ENCODE measurements around the gene ENTR1. TPM values are rescaled to one million over a fixed set of nuclear protein-coding genes. Genes with fewer than 3 reads are reported as not detected.
"Not testable (repeated sequence)": the region's sequence is repeated elsewhere in the genome, so short reads cannot be mapped to it uniquely, and the experiment has no call there.

ENTR1 gene
- polyA plus RNA-seq, 1 donor from 2014 or later: 63.7 TPM

DNA sequence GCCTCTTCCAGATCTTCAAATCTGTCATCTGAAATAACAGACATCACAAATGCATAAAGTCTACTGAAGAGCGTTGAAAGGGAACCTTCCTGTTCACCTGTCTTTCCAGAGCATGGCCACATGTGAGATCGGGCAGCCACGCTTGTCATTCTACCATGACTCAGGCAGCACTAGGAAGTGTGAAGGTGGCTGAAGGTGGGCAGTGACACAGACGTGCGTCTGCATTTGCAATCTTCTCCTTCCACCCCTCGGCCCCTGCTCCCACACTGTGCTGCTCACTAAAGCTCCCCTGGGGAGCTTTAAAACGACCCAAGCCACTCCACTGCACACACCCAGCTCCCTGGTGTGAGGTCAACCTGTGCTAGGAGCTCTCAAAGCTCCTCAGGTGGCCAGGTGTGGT, 2.5 kb downstream of the ENTR1 start:
- Histone ChIP-seq H3K9me3 (ENCODE audit: low read length) (no peaks in the 10 kb centered on the region), H3K27me3 (ENCODE audit: insufficient read depth, low read depth, low read length) (no peaks in the 10 kb centered on the region), H2AFZ (ENCODE audit: low read depth, low read length) (no peak overlapping the region), H3F3A (ENCODE audit: insufficient read depth, low read length, poor library complexity, severe bottlenecking) (no peaks in the 10 kb centered on the region), H3K9me2 (ENCODE audit: insufficient read depth, low read length) (no peaks in the 10 kb centered on the region), H3K4me2 (ENCODE audit: low read length) (no peak overlapping the region), H3K79me2 (replicated peaks; ENCODE audit: insufficient read depth, low read length) (peaks cover 31% of the 10 kb centered on the region), H3K27ac (ENCODE audit: low read length) (no peak overlapping the region), H3K9ac (ENCODE audit: low read length) (no peak overlapping the region), H4K20me1 (ENCODE audit: insufficient read depth) (no peaks in the 10 kb centered on the region), H3K4me3 (ENCODE audit: low read length) (no peak overlapping the region), H3K36me3 (ENCODE audit: insufficient read depth, low read length) (no peaks in the 10 kb centered on the region)
- TF ChIP-seq, protein P1, sequence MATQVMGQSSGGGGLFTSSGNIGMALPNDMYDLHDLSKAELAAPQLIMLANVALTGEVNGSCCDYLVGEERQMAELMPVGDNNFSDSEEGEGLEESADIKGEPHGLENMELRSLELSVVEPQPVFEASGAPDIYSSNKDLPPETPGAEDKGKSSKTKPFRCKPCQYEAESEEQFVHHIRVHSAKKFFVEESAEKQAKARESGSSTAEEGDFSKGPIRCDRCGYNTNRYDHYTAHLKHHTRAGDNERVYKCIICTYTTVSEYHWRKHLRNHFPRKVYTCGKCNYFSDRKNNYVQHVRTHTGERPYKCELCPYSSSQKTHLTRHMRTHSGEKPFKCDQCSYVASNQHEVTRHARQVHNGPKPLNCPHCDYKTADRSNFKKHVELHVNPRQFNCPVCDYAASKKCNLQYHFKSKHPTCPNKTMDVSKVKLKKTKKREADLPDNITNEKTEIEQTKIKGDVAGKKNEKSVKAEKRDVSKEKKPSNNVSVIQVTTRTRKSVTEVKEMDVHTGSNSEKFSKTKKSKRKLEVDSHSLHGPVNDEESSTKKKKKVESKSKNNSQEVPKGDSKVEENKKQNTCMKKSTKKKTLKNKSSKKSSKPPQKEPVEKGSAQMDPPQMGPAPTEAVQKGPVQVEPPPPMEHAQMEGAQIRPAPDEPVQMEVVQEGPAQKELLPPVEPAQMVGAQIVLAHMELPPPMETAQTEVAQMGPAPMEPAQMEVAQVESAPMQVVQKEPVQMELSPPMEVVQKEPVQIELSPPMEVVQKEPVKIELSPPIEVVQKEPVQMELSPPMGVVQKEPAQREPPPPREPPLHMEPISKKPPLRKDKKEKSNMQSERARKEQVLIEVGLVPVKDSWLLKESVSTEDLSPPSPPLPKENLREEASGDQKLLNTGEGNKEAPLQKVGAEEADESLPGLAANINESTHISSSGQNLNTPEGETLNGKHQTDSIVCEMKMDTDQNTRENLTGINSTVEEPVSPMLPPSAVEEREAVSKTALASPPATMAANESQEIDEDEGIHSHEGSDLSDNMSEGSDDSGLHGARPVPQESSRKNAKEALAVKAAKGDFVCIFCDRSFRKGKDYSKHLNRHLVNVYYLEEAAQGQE (IDR thresholded peaks at IDR 0.05; ENCODE audit: borderline replicate concordance): no peak
- TF ChIP-seq POLR2AphosphoS5 (IDR thresholded peaks at IDR 0.05) (no peak), MXI1 (conservative IDR thresholded peaks at IDR 0.05; ENCODE audit: poor library complexity, severe bottlenecking) (no peak), EP300 (conservative IDR thresholded peaks at IDR 0.05; ENCODE audit: poor library complexity, severe bottlenecking) (no peak), EZH2 (IDR thresholded peaks at IDR 0.05; ENCODE audit: borderline replicate concordance, insufficient read depth, low read length, poor library complexity, severe bottlenecking) (no peak), RAD21 (conservative IDR thresholded peaks at IDR 0.05) (no peak), TAF1 (IDR thresholded peaks at IDR 0.05; ENCODE audit: low read depth) (no peak), SMC3 (conservative IDR thresholded peaks at IDR 0.05; ENCODE audit: poor library complexity) (no peak)
- TF ChIP-seq, protein P2, sequence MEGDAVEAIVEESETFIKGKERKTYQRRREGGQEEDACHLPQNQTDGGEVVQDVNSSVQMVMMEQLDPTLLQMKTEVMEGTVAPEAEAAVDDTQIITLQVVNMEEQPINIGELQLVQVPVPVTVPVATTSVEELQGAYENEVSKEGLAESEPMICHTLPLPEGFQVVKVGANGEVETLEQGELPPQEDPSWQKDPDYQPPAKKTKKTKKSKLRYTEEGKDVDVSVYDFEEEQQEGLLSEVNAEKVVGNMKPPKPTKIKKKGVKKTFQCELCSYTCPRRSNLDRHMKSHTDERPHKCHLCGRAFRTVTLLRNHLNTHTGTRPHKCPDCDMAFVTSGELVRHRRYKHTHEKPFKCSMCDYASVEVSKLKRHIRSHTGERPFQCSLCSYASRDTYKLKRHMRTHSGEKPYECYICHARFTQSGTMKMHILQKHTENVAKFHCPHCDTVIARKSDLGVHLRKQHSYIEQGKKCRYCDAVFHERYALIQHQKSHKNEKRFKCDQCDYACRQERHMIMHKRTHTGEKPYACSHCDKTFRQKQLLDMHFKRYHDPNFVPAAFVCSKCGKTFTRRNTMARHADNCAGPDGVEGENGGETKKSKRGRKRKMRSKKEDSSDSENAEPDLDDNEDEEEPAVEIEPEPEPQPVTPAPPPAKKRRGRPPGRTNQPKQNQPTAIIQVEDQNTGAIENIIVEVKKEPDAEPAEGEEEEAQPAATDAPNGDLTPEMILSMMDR (IDR thresholded peaks at IDR 0.05; ENCODE audit: poor library complexity, severe bottlenecking): no peak

DNA sequence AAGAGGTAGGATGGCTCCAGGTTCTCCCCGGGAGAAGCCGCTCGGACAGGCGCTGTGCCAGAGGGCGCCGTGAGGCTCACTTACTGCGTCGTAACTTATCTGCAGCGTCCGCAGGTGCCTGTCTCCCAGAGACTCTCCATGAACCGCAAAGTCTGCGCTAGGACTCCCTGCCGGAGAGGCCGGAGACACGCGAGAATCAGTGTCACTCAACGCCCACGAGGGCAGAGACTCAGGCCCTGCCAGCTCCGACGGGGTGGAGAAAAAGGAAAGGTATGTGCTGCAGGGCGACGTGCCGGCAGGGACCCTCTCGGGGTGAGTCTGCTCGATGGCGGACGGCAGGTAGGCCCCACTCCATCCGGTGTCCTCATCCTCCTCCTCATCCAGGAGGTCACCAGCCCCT, 3.4 kb downstream of the ENTR1 start:
- not testable (repeated sequence) for H3K4me2 ChIP-seq (ENCODE audit: low read length); H3K27me3 ChIP-seq (ENCODE audit: insufficient read depth, low read depth, low read length); H3K9ac ChIP-seq (ENCODE audit: low read length); H3K9me2 ChIP-seq (ENCODE audit: insufficient read depth, low read length); H4K20me1 ChIP-seq (ENCODE audit: insufficient read depth); H3F3A ChIP-seq (ENCODE audit: insufficient read depth, low read length, poor library complexity, severe bottlenecking); H2AFZ ChIP-seq (ENCODE audit: low read depth, low read length); H3K4me3 ChIP-seq (ENCODE audit: low read length); H3K36me3 ChIP-seq (ENCODE audit: insufficient read depth, low read length); H3K27ac ChIP-seq (ENCODE audit: low read length); H3K9me3 ChIP-seq (ENCODE audit: low read length)
- H3K79me2 ChIP-seq (replicated peaks; ENCODE audit: insufficient read depth, low read length): peaks cover 23% of the 10 kb centered on the region

DNA sequence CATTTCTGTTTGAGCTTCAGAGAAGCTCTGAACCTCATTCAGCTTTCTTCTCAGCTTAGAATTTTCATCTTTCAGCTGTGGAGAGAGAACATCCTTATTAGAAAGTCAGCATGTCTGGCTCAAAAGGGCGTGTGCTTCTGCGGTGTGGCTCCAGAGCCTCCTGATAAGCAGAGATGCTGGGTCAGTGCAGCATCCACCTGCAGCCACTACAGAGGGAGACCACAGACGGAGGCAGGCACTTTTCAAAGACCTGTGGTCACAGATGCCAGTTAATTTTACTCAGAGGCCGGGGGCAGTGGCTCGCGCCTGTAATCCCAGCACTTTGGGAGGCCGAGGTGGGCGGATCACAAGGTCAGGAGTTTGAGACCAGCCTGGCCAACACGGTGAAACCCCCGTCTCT, 4.5 kb downstream of the ENTR1 start:
- not testable (repeated sequence) for H3K4me2 ChIP-seq (ENCODE audit: low read length); H3K27me3 ChIP-seq (ENCODE audit: insufficient read depth, low read depth, low read length); H3K36me3 ChIP-seq (ENCODE audit: insufficient read depth, low read length); H3K9me2 ChIP-seq (ENCODE audit: insufficient read depth, low read length); H2AFZ ChIP-seq (ENCODE audit: low read depth, low read length); H3F3A ChIP-seq (ENCODE audit: insufficient read depth, low read length, poor library complexity, severe bottlenecking); H3K4me3 ChIP-seq (ENCODE audit: low read length); H4K20me1 ChIP-seq (ENCODE audit: insufficient read depth); H3K27ac ChIP-seq (ENCODE audit: low read length); H3K9me3 ChIP-seq (ENCODE audit: low read length); H3K9ac ChIP-seq (ENCODE audit: low read length)
- H3K79me2 ChIP-seq (replicated peaks; ENCODE audit: insufficient read depth, low read length): peaks cover 11% of the 10 kb centered on the region

All from neural cell (in vitro differentiated cells).